GM19043 (cell line): ENCODE results near the gene NATD1.
"Not testable (repeated sequence)": the region's sequence is repeated elsewhere in the genome, so short reads cannot be mapped to it uniquely, and the experiment has no call there.

Experiments used
- ATAC-seq: cut with Tn5 transposase; IDR thresholded peaks from one replicate; pipeline ENCODE4 v1.9.1; 2021; ENCODE audit warnings: low read depth; ENCODE audit not compliant: unreplicated experiment

The NATD1 gene

GRCh38 chr17:21196126-21196525 lies 57.1 kb downstream of the NATD1 start:
- no peak for ATAC-seq

GRCh38 chr17:21194703-21195102 lies 58.5 kb downstream of the NATD1 start:
- no peak for ATAC-seq

GRCh38 chr17:21194226-21194625 lies 59.0 kb downstream of the NATD1 start:
- no peak for ATAC-seq

GRCh38 chr17:21193031-21193430 lies 60.2 kb downstream of the NATD1 start:
- ATAC-seq = no peak

- not testable (repeated sequence) for ATAC-seq
These were observed 60.8 kb downstream of the NATD1 start for GRCh38 chr17:21192414-21192813.

- ATAC-seq = no peak
These were observed 61.5 kb downstream of the NATD1 start for GRCh38 chr17:21191698-21192097.

- no peak for ATAC-seq
These were observed 63.1 kb downstream of the NATD1 start for GRCh38 chr17:21190078-21190477.

GRCh38 chr17:21189361-21189760 lies 63.8 kb downstream of the NATD1 start:
- no peak for ATAC-seq
